ENCODE results near the gene ADAM8. TPM values are rescaled to one million over a fixed set of nuclear protein-coding genes. Genes with fewer than 3 reads are reported as not detected.

Gene ADAM8
- total RNA-seq, 1 donor from 2014 or later, result 123 TPM

GRCh38 chr10:133306097-133306476, 29.4 kb upstream of the ADAM8 start:
- no peak for TF ChIP-seq CTCF (IDR thresholded peaks at IDR 0.05; ENCODE audit: insufficient read depth, low read length, poor library complexity, severe bottlenecking)
- no peaks in the 10 kb centered on the region for H3K27me3 ChIP-seq (ENCODE audit: control insufficient read depth, insufficient read depth, low read length)
- no peak for DNase-seq (ENCODE audit: low read depth)
- H3K36me3 ChIP-seq (ENCODE audit: control insufficient read depth, insufficient read depth, low read length), result no peaks in the 10 kb centered on the region
- H3K4me3 ChIP-seq (ENCODE audit: low read depth, low read length), result no peak overlapping the region

- Histone ChIP-seq H3K4me3 (ENCODE audit: low read depth, low read length) (no peak overlapping the region), H3K36me3 (ENCODE audit: control insufficient read depth, insufficient read depth, low read length) (no peaks in the 10 kb centered on the region), H3K27me3 (ENCODE audit: control insufficient read depth, insufficient read depth, low read length) (no peaks in the 10 kb centered on the region)
- no peak for TF ChIP-seq CTCF (IDR thresholded peaks at IDR 0.05; ENCODE audit: insufficient read depth, low read length, poor library complexity, severe bottlenecking)
- DNase-seq (ENCODE audit: low read depth), result no peak
Measured at GRCh38 chr10:133303206-133303605, 26.5 kb upstream of the ADAM8 start.

- Histone ChIP-seq H3K36me3 (ENCODE audit: control insufficient read depth, insufficient read depth, low read length) (no peaks in the 10 kb centered on the region), H3K4me3 (ENCODE audit: low read depth, low read length) (no peak overlapping the region), H3K27me3 (ENCODE audit: control insufficient read depth, insufficient read depth, low read length) (no peaks in the 10 kb centered on the region)
- no peak for TF ChIP-seq CTCF (IDR thresholded peaks at IDR 0.05; ENCODE audit: insufficient read depth, low read length, poor library complexity, severe bottlenecking)
- no peak for DNase-seq (ENCODE audit: low read depth)
Measured at GRCh38 chr10:133302230-133302629, 25.6 kb upstream of the ADAM8 start.

GRCh38 chr10:133299738-133300137, 23.1 kb upstream of the ADAM8 start:
- no peak overlapping the region for H3K4me3 ChIP-seq (ENCODE audit: low read depth, low read length)
- no peak for TF ChIP-seq CTCF (IDR thresholded peaks at IDR 0.05; ENCODE audit: insufficient read depth, low read length, poor library complexity, severe bottlenecking)
- DNase-seq (ENCODE audit: low read depth), result no peak
- no peaks in the 10 kb centered on the region for H3K27me3 ChIP-seq (ENCODE audit: control insufficient read depth, insufficient read depth, low read length)
- H3K36me3 ChIP-seq (ENCODE audit: control insufficient read depth, insufficient read depth, low read length), result no peaks in the 10 kb centered on the region

GRCh38 chr10:133299224-133299623, 22.6 kb upstream of the ADAM8 start:
- H3K36me3 ChIP-seq (ENCODE audit: control insufficient read depth, insufficient read depth, low read length), result no peaks in the 10 kb centered on the region
- no peak overlapping the region for H3K4me3 ChIP-seq (ENCODE audit: low read depth, low read length)
- no peaks in the 10 kb centered on the region for H3K27me3 ChIP-seq (ENCODE audit: control insufficient read depth, insufficient read depth, low read length)
- no peak for TF ChIP-seq CTCF (IDR thresholded peaks at IDR 0.05; ENCODE audit: insufficient read depth, low read length, poor library complexity, severe bottlenecking)
- no peak for DNase-seq (ENCODE audit: low read depth)

GRCh38 chr10:133298466-133298865, 21.8 kb upstream of the ADAM8 start:
- no peak for DNase-seq (ENCODE audit: low read depth)
- H3K27me3 ChIP-seq (ENCODE audit: control insufficient read depth, insufficient read depth, low read length), result no peaks in the 10 kb centered on the region
- TF ChIP-seq CTCF (IDR thresholded peaks at IDR 0.05; ENCODE audit: insufficient read depth, low read length, poor library complexity, severe bottlenecking), result no peak
- no peak overlapping the region for H3K4me3 ChIP-seq (ENCODE audit: low read depth, low read length)
- H3K36me3 ChIP-seq (ENCODE audit: control insufficient read depth, insufficient read depth, low read length), result no peaks in the 10 kb centered on the region

Measured in kidney epithelial cell (primary cell).